KMS-11 (cell line): ENCODE data around the gene GEMIN7.

Experiments
- H2AFZ ChIP-seq: fragments of 200-600 bp; sonication (generic); 2 replicates; pipeline ENCODE4 v1.6.1; 2016; ENCODE audit warnings: antibody characterized with exemption, mixed run types, low read depth
- H3K27ac ChIP-seq: fragments of 200-600 bp; sonication (generic); 2 replicates; pipeline ENCODE4 v1.6.1; 2016; ENCODE audit warnings: mild to moderate bottlenecking, mixed run types
- H3K27me3 ChIP-seq: fragments of 200-600 bp; sonication (generic); 2 replicates; pipeline ENCODE4 v1.6.1; 2017; ENCODE audit warnings: mild to moderate bottlenecking, low read depth, mixed run types, moderate library complexity; ENCODE audit not compliant: insufficient read depth
- H3K36me3 ChIP-seq: fragments of 200-600 bp; sonication (generic); 2 replicates; pipeline ENCODE4 v1.6.1; 2017; ENCODE audit warnings: mild to moderate bottlenecking, mixed run types; ENCODE audit not compliant: insufficient read depth
- H3K4me1 ChIP-seq: fragments of 200-600 bp; sonication (generic); 2 replicates; pipeline ENCODE4 v1.6.1; 2016; ENCODE audit warnings: mild to moderate bottlenecking, low read depth, mixed run types; ENCODE audit not compliant: poor library complexity, severe bottlenecking
- H3K4me2 ChIP-seq: fragments of 200-600 bp; sonication (generic); 2 replicates; pipeline ENCODE4 v1.7.0; 2016; ENCODE audit warnings: mild to moderate bottlenecking, mixed run types
- H3K4me3 ChIP-seq: fragments of 200-600 bp; sonication (generic); IDR thresholded peaks from 2 replicates; pipeline ENCODE4 v1.6.1; 2017; ENCODE audit warnings: low read depth, low read length, mixed read lengths; ENCODE audit not compliant: insufficient read depth
- H3K79me2 ChIP-seq: fragments of 200-600 bp; sonication (generic); 2 replicates; pipeline ENCODE4 v1.6.1; 2016; ENCODE audit warnings: low read depth, mixed run types; ENCODE audit not compliant: insufficient read depth
- H3K9ac ChIP-seq: fragments of 200-600 bp; sonication (generic); 2 replicates; pipeline ENCODE4 v1.6.1; 2016; ENCODE audit warnings: mild to moderate bottlenecking, mixed run types
- H4K20me1 ChIP-seq: fragments of 200-600 bp; sonication (generic); 2 replicates; pipeline ENCODE4 v1.6.1; 2016; ENCODE audit warnings: mild to moderate bottlenecking, mixed run types; ENCODE audit not compliant: insufficient read depth
- TF ChIP-seq, protein P1 (sequence below): fragments of 200-600 bp; sonication (generic); conservative IDR thresholded peaks from 2 replicates; pipeline ENCODE4 v1.6.1; 2017; ENCODE audit warnings: low read depth, mild to moderate bottlenecking, antibody characterized with exemption, low read length, moderate library complexity, mixed read lengths

Gene GEMIN7

DNA sequence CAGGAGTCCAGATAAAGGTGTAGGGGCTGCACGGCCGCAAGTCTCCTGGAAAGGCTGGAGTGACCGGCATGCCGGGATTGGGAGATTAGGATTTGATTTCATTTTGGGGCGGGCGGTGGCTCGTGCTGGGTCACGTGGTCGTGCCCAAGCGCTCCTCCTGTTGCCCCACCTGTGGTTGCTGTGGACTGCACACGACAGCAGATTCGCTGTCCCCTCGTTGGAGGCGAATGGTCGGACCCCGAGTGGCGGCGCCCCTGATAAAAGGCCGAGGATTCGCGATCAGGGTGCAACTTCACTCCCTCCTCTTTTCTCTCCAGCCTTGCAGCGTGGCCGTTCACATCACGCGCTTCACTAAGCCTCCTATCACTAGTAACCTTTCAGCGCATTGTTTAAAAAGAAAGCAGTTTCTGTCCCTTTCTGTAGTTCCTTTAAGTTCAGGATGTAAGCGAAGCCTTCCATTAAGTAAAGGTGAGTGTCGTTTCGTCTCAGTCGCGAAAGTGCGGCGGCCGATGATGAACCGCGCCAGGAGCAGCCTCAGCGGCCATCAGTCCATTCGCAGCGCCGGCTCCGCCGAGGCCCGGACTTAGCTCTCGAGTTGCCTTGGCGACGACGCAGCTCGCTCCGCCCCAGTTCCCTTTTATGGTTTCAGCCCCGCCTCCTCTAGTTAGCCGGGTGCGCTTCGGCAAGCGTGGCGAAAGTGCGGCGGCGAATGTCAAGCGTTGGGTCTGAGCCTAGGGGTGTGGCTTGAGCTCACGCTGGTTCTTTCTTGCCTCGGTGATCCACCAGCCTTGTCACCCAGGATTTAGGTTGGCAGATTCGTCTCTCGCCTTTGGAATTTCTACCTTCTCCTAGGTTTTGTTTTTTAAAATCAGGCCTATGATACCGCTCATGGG, 12.2 kb downstream of the GEMIN7 start:
- Histone ChIP-seq H3K4me2 (peak overlapping the region; percentile 98), H3K4me1 (peaks cover 30% of the 10 kb centered on the region), H3K36me3 (peaks cover 6% of the 10 kb centered on the region; the same call in 1 of the 2 replicates), H3K27ac (peak overlapping the region; percentile 62), H3K9ac (peak overlapping the region; percentile 52; the same call in 1 of the 2 replicates), H4K20me1 (no peaks in the 10 kb centered on the region), H3K79me2 (peaks cover 34% of the 10 kb centered on the region), H3K4me3 (no peak overlapping the region), H3K27me3 (no peaks in the 10 kb centered on the region), H2AFZ (no peak overlapping the region)
- TF ChIP-seq, protein P1, sequence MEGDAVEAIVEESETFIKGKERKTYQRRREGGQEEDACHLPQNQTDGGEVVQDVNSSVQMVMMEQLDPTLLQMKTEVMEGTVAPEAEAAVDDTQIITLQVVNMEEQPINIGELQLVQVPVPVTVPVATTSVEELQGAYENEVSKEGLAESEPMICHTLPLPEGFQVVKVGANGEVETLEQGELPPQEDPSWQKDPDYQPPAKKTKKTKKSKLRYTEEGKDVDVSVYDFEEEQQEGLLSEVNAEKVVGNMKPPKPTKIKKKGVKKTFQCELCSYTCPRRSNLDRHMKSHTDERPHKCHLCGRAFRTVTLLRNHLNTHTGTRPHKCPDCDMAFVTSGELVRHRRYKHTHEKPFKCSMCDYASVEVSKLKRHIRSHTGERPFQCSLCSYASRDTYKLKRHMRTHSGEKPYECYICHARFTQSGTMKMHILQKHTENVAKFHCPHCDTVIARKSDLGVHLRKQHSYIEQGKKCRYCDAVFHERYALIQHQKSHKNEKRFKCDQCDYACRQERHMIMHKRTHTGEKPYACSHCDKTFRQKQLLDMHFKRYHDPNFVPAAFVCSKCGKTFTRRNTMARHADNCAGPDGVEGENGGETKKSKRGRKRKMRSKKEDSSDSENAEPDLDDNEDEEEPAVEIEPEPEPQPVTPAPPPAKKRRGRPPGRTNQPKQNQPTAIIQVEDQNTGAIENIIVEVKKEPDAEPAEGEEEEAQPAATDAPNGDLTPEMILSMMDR: no peak

- Histone ChIP-seq H2AFZ (peak within 1 kb of the TSS; percentile 58), H3K36me3 (peaks cover 6% of the 10 kb centered on the region; the same call in 1 of the 2 replicates), H4K20me1 (no peaks in the 10 kb centered on the region), H3K79me2 (peaks cover 49% of the 10 kb centered on the region), H3K4me3 (peak within 1 kb of the TSS; percentile 40), H3K27me3 (no peaks in the 10 kb centered on the region), H3K4me2 (peak within 1 kb of the TSS; percentile 98), H3K27ac (peak within 1 kb of the TSS; percentile 62), H3K9ac (peak within 1 kb of the TSS; percentile 52), H3K4me1 (peaks cover 45% of the 10 kb centered on the region)
- TF ChIP-seq, protein P1: no peak
Observed at GRCh38 chr19:45092747-45093678, 14.0 kb downstream of the GEMIN7 start, which contains the start of gene PPP1R37. PPP1R37 (plus strand) TSS chr19:45093179; CDS start chr19:45093326, 147 bp downstream.

GRCh38 chr19:45094137-45094536, 15.1 kb downstream of the GEMIN7 start:
- no peak overlapping the region for H3K4me3 ChIP-seq
- H3K36me3 ChIP-seq: peaks cover 6% of the 10 kb centered on the region; the same call in 1 of the 2 replicates
- peak overlapping the region; percentile 52; the same call in 1 of the 2 replicates for H3K9ac ChIP-seq
- TF ChIP-seq, protein P1: no peak
- H3K4me1 ChIP-seq: peaks cover 52% of the 10 kb centered on the region
- H3K27me3 ChIP-seq: no peaks in the 10 kb centered on the region
- H4K20me1 ChIP-seq: peaks cover 1% of the 10 kb centered on the region; the same call in 1 of the 2 replicates
- H2AFZ ChIP-seq: no peak overlapping the region
- H3K27ac ChIP-seq: no peak overlapping the region; the same call in 1 of the 2 replicates
- H3K79me2 ChIP-seq: peaks cover 60% of the 10 kb centered on the region
- peak overlapping the region; percentile 98 for H3K4me2 ChIP-seq

GRCh38 chr19:45094707-45095106, 15.6 kb downstream of the GEMIN7 start:
- Histone ChIP-seq H3K4me2 (peak overlapping the region; percentile 98; the same call in 1 of the 2 replicates), H3K4me3 (no peak overlapping the region)

More at GRCh38 chr19:45094707-45095106, 15.6 kb downstream of the GEMIN7 start:
- Histone ChIP-seq H3K79me2 (peaks cover 66% of the 10 kb centered on the region), H3K27me3 (no peaks in the 10 kb centered on the region), H4K20me1 (peaks cover 3% of the 10 kb centered on the region; the same call in 1 of the 2 replicates), H2AFZ (no peak overlapping the region), H3K4me1 (peaks cover 52% of the 10 kb centered on the region), H3K9ac (no peak overlapping the region; the same call in 1 of the 2 replicates), H3K36me3 (peaks cover 6% of the 10 kb centered on the region; the same call in 1 of the 2 replicates), H3K27ac (no peak overlapping the region)
- TF ChIP-seq, protein P1: no peak
